Astrocyte (in vitro differentiated cells and primary cell): Measurements from ENCODE around the gene CMTM5.

Experiments
- EZH2 ChIP-seq: IDR thresholded peaks from 2 replicates; pipeline ENCODE4 v1.6.1; 2012; ENCODE audit warnings: mild to moderate bottlenecking, low read length, inconsistent platforms; ENCODE audit not compliant: insufficient read depth
- TF ChIP-seq, protein P1 (sequence below): IDR thresholded peaks from 2 replicates; pipeline ENCODE4 v1.5.1; 2011; ENCODE audit warnings: low read depth, mild to moderate bottlenecking, inconsistent platforms, low read length, moderate library complexity; ENCODE audit not compliant: insufficient read depth

- TF ChIP-seq, protein P1, sequence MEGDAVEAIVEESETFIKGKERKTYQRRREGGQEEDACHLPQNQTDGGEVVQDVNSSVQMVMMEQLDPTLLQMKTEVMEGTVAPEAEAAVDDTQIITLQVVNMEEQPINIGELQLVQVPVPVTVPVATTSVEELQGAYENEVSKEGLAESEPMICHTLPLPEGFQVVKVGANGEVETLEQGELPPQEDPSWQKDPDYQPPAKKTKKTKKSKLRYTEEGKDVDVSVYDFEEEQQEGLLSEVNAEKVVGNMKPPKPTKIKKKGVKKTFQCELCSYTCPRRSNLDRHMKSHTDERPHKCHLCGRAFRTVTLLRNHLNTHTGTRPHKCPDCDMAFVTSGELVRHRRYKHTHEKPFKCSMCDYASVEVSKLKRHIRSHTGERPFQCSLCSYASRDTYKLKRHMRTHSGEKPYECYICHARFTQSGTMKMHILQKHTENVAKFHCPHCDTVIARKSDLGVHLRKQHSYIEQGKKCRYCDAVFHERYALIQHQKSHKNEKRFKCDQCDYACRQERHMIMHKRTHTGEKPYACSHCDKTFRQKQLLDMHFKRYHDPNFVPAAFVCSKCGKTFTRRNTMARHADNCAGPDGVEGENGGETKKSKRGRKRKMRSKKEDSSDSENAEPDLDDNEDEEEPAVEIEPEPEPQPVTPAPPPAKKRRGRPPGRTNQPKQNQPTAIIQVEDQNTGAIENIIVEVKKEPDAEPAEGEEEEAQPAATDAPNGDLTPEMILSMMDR, result no peak
- TF ChIP-seq EZH2, result no peak
Measured at GRCh38 chr14:23376482-23377197, at the start of gene CMTM5.
